ENCODE measurements around the gene NPIPB8.
"Not testable (repeated sequence)": the region's sequence is repeated elsewhere in the genome, so short reads cannot be mapped to it uniquely, and the experiment has no call there.

The NPIPB8 gene

DNA sequence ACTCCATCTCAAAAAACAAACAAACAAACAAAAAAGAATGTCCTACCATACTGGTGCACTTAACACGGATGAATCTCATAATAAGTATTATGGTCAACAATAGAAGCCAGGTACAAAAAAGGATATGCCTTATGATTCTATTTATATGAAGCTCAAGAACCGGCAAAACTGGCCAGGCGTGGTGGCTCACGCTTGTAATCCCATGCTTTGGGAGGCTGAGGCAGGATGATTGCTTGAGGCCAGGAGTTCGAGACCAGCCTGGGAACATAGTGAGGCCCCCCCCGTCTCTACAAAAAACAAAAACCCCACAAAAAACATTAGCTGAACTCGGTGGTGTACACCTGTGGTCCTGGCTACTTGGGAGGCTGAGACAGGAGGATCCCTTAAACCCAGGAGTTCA lies 66.4 kb downstream of the NPIPB8 start:
- H3K27me3 ChIP-seq (ENCODE audit: control insufficient read depth in 1 of 2, insufficient read depth in 1 of 2, low read length in 2 of 2); H3K18ac ChIP-seq (ENCODE audit: low read depth in 1 of 2, low read length in 2 of 2); H3K27ac ChIP-seq (ENCODE audit: low read length, poor library complexity, severe bottlenecking); DNase-seq; H3K4me3 ChIP-seq (ENCODE audit: insufficient read depth in 1 of 2, low read depth in 1 of 2, low read length in 2 of 2); H4K8ac ChIP-seq (ENCODE audit: low read length); H4K91ac ChIP-seq (ENCODE audit: low read length); H3K23ac ChIP-seq (ENCODE audit: low read length in 2 of 2); H2BK120ac ChIP-seq (ENCODE audit: low read depth, low read length); H3K4me2 ChIP-seq (ENCODE audit: low read length, poor library complexity, severe bottlenecking); H3K14ac ChIP-seq (ENCODE audit: low read length in 2 of 2); H2BK5ac ChIP-seq (ENCODE audit: low read depth, low read length, poor library complexity, severe bottlenecking); H3K79me1 ChIP-seq (replicated peaks; ENCODE audit: low read length, poor library complexity, severe bottlenecking); H2BK12ac ChIP-seq (ENCODE audit: low read length in 2 of 2); H3K4ac ChIP-seq (ENCODE audit: low read depth in 1 of 2, low read length in 2 of 2); H2AFZ ChIP-seq (ENCODE audit: low read depth, low read length); H2BK15ac ChIP-seq (ENCODE audit: low read depth, poor library complexity, severe bottlenecking); H3K9ac ChIP-seq (ENCODE audit: low read length); H3K9me3 ChIP-seq (ENCODE audit: control insufficient read depth, low read length); H3K4me1 ChIP-seq (ENCODE audit: control insufficient read depth, insufficient read depth, low read depth, low read length); H2AK5ac ChIP-seq (ENCODE audit: low read length, severe bottlenecking); H3K36me3 ChIP-seq (ENCODE audit: control insufficient read depth in 1 of 2, insufficient read depth in 2 of 2, low read depth in 1 of 2, low read length in 2 of 2): not testable (repeated sequence)
- WGBS: no CpG with 5 or more reads among the region's 7 CpGs

Data from mesenchymal stem cell (in vitro differentiated cells and primary cell).